ENCODE data around the gene CBX8. TPM values are rescaled to one million over a fixed set of nuclear protein-coding genes. Genes with fewer than 3 reads are reported as not detected.

CBX8 gene
- total RNA-seq, 2 experiments from 2014 or later: 4.5 to 4.6 TPM

DNA sequence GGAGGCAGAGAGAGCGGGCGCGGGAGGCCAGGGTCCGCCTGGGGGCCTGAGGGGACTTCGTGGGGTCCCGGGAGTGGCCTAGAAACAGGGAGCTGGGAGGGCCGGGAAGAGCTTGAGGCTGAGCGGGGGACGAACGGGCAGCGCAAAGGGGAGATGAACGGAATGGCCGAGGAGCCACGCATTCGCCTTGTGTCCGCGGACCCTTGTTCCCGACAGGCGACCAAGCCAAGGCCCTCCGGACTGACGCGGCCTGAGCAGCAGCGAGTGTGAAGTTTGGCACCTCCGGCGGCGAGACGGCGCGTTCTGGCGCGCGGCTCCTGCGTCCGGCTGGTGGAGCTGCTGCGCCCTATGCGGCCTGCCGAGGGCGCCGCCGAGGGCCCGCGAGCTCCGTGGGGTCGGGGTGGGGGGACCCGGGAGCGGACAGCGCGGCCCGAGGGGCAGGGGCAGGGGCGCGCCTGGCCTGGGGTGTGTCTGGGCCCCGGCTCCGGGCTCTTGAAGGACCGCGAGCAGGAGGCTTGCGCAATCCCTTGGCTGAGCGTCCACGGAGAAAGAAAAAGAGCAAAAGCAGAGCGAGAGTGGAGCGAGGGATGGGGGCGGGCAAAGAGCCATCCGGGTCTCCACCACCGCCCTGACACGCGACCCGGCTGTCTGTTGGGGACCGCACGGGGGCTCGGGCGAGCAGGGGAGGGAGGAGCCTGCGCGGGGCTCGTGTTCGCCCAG is 43.6 kb upstream of the CBX8 start:
- Mint-ChIP-seq H3K4me3 (peak overlapping the region; percentile 85), H3K27me3 (peaks cover 34% of the 10 kb centered on the region), H3K4me1 (ENCODE audit: low read depth) (peaks cover 41% of the 10 kb centered on the region), H3K9me3 (no peaks in the 10 kb centered on the region), H3K27ac (peak overlapping the region; percentile 38), H3K36me3 (no peaks in the 10 kb centered on the region)
- ChIA-PET POLR2A (interaction anchor here (0.6 to 3.2 kb wide), 4 partner anchors 28 to 96 kb away, joined by 3 to 19 read pairs (median 10); no protein-coding TSS in a partner anchor), CTCF (interaction anchor here (0.6 to 4.8 kb wide), 23 partner anchors 10 to 261 kb away, joined by 3 to 49 read pairs (median 5); partner anchors contain the start of genes CBX8 and GAA)
- intact Hi-C loops (cut with micrococcal nuclease): loop anchor here (10.0 kb wide), 1 partner anchor 84 kb away; no protein-coding TSS in a partner anchor
- peak; percentile 48 for DNase-seq

DNA sequence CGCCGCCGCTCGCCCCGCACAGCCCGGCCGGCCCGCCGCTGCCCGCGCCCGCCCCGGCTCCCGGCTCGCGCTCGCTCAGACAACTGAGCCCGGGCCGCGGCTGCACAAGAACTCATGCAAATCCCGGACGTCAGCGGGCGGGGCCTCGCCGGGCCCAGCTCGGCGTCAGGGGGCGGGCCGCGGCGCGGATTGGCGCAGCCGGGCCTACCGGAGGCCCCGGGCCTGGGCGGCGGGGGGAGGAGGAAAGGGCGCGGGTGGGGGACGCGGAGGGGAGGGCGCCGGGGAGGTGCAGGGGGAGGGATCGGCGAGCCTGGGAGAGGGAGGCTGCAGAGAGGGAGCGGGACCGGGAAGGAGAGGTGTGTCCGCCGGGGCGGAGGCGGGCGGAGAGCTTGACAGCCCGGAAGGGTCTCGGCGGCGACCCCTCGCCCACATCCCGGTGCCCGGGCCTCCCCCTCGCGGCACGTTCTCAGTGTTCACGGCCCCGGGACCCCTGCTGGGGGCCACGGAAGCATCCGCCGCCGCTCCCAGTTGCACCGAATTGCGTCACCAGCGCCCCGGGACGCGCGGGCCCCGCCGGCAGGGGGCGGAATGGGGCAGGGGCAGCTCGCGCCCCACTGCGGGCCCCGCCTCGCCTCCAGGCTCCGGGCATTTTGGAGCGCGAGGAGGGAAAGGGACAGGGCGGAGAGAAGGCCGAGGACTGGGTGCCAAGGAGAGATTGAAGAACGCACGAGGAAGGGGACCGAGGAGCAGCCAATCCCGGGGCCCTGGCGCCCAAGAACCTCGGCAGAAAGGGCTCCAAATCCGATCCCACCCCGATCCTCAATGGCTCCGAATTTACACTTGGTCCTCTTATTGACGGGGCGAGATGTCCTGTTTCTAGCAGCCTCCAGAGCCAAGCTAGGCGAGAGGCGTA is 42.7 kb upstream of the CBX8 start, which contains the start of gene CBX4:
Gene CBX4, minus strand, starts transcription at position 85 of the 913 bp plus-strand sequence. CDS start 189 bp downstream, outside the sequence.
- Mint-ChIP-seq H3K4me3 (peak within 1 kb of the TSS; percentile 85), H3K27ac (peak within 1 kb of the TSS; percentile 78), H3K4me1 (ENCODE audit: low read depth) (peaks cover 46% of the 10 kb centered on the region), H3K27me3 (peaks cover 31% of the 10 kb centered on the region), H3K36me3 (peaks cover 6% of the 10 kb centered on the region), H3K9me3 (no peaks in the 10 kb centered on the region)
- ChIA-PET CTCF (interaction anchor here (0.7 to 4.8 kb wide), 23 partner anchors 9 to 262 kb away, joined by 3 to 49 read pairs (median 5); partner anchors contain the start of genes CBX8 and GAA), POLR2A (interaction anchor here (0.6 to 3.2 kb wide), 10 partner anchors 12 to 95 kb away, joined by 3 to 23 read pairs (median 3); partner anchors contain the start of gene CBX8)
- intact Hi-C loops (cut with micrococcal nuclease): loop anchor here (1.0 to 10.0 kb wide), 5 partner anchors 29 to 157 kb away; partner anchors contain the start of gene CBX8
- peak; percentile 94 for DNase-seq

DNA sequence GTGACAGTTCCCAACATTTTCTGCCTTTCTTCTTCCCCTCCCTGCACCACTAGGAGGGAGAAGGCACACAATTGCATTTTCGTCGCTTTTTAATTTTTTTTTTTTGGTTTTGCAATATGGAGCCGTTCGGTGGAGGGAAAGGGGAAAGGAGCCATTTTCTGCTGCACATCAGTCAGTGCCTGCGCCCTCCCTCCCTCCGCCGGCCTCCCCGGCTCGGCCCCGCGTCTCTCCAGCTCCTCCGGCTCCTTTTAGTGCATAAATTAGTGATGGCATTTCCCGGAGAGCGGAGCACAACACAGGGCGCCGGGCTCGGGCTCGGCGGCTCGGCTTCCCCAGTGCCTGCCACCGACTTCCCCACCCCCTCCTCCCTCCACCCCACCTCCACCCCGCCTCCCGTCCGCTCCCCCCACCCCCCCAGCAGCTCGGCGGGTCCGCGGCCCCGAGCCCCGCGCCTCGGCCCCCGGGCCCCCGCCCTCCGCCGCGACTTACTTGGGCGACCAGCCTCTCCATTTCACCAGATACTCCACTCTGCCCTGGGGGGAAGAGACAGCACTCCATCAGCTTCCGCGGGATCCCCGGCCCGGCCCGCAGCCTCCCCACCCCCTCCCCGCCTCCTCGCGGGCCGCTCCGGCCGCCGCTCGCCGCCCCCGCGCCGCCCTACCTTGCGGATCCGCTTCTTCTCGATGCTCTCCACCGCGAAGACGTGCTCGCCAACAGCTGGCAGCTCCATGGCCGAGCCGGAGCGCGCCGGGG is 41.8 kb upstream of the CBX8 start:
- peak; percentile 72 for DNase-seq
- ChIA-PET POLR2A (interaction anchor here (0.9 to 3.2 kb wide), 8 partner anchors 8 to 41 kb away, joined by 3 to 23 read pairs (median 4); partner anchors contain the start of gene CBX8), CTCF (interaction anchor here (0.8 to 4.8 kb wide), 16 partner anchors 13 to 131 kb away, joined by 3 to 49 read pairs (median 6); partner anchors contain the start of gene CBX8)
- no peaks in the 10 kb centered on the region for H3K9me3 Mint-ChIP-seq
- peak overlapping the region; percentile 85 for H3K4me3 Mint-ChIP-seq
- H3K27me3 Mint-ChIP-seq: peaks cover 31% of the 10 kb centered on the region
- peaks cover 47% of the 10 kb centered on the region for H3K4me1 Mint-ChIP-seq (ENCODE audit: low read depth)
- intact Hi-C loops (cut with micrococcal nuclease): loop anchor here (1.0 to 5.0 kb wide), 4 partner anchors 28 to 158 kb away; partner anchors contain the start of gene CBX8
- peaks cover 9% of the 10 kb centered on the region for H3K36me3 Mint-ChIP-seq
- peak overlapping the region; percentile 78 for H3K27ac Mint-ChIP-seq

DNA sequence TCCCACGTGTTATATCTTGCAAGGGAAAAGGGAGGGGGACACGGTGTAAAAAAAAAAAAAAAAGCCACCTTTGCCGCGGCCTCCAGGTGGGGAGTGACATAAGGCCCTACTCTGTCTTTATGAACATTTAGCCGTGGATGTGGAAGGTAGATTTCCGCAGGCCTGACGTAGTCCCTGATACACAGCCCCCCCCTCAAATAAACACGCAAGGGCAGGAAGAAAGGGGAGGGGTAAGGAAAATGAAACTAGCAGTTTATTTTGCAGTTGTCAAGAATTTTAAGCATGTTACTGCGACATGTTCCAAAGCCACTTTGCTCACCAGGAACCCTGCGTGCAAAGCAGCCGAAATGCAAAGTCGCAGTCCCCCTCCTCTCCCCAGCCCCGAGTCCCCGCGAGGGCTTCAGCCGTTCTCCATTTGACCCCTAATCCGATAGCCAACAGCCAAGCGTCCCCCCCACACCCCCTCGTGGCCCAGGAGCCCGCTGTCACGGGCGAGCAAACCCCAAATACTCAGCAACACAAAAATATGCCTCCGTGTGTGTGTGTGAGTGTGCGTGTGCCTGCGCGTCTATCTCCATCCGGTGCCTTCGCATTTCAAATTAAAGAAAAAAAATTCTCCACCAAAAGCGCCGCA is 41.1 kb upstream of the CBX8 start:
- ChIA-PET CTCF (interaction anchor here (0.7 to 4.8 kb wide), 10 partner anchors 8 to 832 kb away, joined by 3 to 49 read pairs (median 4); partner anchors contain the start of gene GAA), POLR2A (interaction anchor here (0.6 to 3.2 kb wide), 6 partner anchors 7 to 1058 kb away, joined by 3 to 23 read pairs (median 10); partner anchors contain the start of gene CBX8)
- no peaks in the 10 kb centered on the region for H3K9me3 Mint-ChIP-seq
- H3K27ac Mint-ChIP-seq: peak overlapping the region; percentile 78
- peak overlapping the region; percentile 85 for H3K4me3 Mint-ChIP-seq
- H3K36me3 Mint-ChIP-seq: peaks cover 9% of the 10 kb centered on the region
- intact Hi-C loops (cut with micrococcal nuclease): loop anchor here (2.0 to 5.0 kb wide), 3 partner anchors 27 to 159 kb away; no protein-coding TSS in a partner anchor
- peak; percentile 41 for DNase-seq
- peaks cover 45% of the 10 kb centered on the region for H3K4me1 Mint-ChIP-seq (ENCODE audit: low read depth)
- H3K27me3 Mint-ChIP-seq: peaks cover 27% of the 10 kb centered on the region

DNA sequence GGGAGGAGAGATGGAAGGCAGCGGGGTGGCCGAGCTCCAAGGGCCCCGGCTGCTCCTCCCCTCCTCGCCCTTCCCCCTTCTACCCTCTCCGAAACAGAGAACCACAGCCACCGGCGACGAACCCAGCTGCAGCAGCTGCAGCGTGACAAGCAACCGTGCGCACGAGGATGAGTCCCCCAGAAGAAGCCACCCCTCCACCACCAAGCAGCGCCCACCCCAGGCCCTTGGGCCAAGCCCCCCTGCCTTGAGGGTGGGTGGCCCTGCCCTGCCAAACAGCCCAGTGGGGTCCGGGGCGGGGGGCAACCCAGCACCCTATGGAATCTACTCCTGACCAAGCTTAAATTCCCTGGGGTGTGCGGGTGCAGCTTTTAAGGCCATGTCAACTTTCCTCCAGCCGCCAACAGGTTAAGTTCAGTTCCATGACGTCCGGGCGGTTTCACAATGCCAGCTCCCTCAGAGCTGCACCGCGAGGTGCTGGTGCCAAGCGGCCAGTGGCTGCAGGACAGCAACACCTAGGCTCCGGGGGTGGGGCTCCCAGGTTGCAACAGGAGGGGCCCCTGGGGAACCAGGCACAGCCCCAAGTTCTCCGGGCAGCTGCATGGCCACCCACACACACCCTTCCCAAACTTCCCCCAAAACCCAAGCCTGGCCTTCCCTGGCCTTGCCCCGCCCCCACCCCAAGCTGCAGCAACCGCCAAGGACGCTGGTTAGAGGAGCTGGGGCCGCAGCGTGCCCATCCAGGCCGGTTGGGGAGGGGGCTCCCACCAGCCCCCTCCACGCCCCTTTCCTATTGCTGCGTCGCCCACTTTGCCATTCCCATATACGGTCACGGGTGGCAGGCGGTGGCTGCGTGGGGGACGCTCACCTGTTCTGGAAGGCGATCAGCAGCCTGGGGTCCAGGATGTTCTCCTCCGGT is 40.4 kb upstream of the CBX8 start:
- Mint-ChIP-seq H3K9me3 (no peaks in the 10 kb centered on the region), H3K4me1 (ENCODE audit: low read depth) (peaks cover 39% of the 10 kb centered on the region), H3K4me3 (peak overlapping the region; percentile 85), H3K27me3 (peaks cover 19% of the 10 kb centered on the region), H3K36me3 (peaks cover 9% of the 10 kb centered on the region), H3K27ac (no peak overlapping the region)
- peak; percentile 81 for DNase-seq
- ChIA-PET CTCF (interaction anchor here (0.7 to 3.3 kb wide), 13 partner anchors 9 to 831 kb away, joined by 3 to 24 read pairs (median 3); partner anchors contain the start of genes CBX8 and GAA), POLR2A (interaction anchor here (0.6 to 1.2 kb wide), 3 partner anchors 32 to 1058 kb away, joined by 3 to 5 read pairs (median 3); partner anchors contain the start of gene CBX8)
- intact Hi-C loops (cut with micrococcal nuclease): loop anchor here (5.0 kb wide), 1 partner anchor 90 kb away; no protein-coding TSS in a partner anchor

DNA sequence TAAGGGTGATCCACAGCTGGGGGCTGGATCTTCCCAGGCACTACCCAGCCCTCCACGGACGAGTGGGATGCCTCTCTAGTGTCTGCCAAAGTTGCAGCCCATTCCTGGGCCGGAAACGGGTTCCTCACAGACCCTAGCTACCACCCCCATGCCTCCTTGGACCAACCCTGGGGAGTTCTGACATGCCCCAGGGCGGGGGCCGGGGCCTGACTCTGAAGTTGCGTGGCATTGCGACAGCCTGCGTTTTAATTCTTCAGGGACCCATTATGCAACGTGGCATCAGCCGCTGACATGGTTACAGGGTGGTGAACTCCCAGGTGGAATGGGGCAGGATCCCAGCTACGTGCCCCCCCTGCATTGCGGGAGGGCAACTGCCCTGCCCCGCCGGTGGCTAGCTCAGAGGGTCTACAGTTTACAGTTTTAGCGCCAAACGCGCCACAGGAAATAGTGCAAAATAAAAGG is 39.7 kb upstream of the CBX8 start:
- no peak for DNase-seq
- intact Hi-C loops (cut with micrococcal nuclease): loop anchor here (5.0 kb wide), 1 partner anchor 89 kb away; no protein-coding TSS in a partner anchor
- Mint-ChIP-seq H3K27ac (no peak overlapping the region), H3K9me3 (no peaks in the 10 kb centered on the region), H3K27me3 (peaks cover 16% of the 10 kb centered on the region), H3K36me3 (peaks cover 9% of the 10 kb centered on the region), H3K4me3 (no peak overlapping the region), H3K4me1 (ENCODE audit: low read depth) (peaks cover 36% of the 10 kb centered on the region)
- CTCF ChIA-PET: interaction anchor here (0.9 to 3.3 kb wide), 12 partner anchors 9 to 265 kb away, joined by 3 to 24 read pairs (median 3); partner anchors contain the start of genes CBX8 and GAA
- POLR2A ChIA-PET: interaction anchor here (1.0 to 1.2 kb wide), 2 partner anchors 32 to 40 kb away, joined by 3 to 5 read pairs; partner anchors contain the start of gene CBX8

DNA sequence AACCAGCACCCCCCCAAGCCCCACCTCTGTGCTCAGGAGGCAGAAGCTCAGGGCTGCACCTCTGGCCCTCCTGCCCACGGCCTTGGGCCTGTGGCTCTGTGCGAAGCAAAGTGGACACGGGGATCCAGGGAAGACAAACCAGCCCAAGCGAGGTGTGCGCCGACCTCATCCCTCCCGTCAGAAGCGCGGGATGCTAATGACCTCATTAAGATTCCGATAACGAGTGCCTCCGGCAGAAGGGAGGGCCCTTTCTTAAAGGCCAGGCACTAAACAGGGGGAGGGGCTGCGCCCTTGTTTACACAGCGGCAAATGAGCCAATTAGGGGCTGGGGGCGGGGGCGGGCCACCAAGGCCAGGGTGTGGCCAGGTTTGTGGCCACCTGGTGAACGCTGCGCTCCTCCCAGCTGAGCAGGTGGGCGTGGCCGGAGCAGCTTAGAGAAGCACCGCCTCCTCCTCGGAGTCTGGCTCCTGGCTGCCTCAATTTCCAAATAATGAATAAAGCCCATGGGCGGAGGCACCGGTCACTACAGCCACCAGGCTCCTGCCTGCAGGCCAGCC is 39.2 kb upstream of the CBX8 start:
- Mint-ChIP-seq H3K4me1 (ENCODE audit: low read depth) (peaks cover 36% of the 10 kb centered on the region), H3K27me3 (peaks cover 11% of the 10 kb centered on the region), H3K4me3 (no peak overlapping the region), H3K36me3 (peaks cover 9% of the 10 kb centered on the region), H3K27ac (no peak overlapping the region), H3K9me3 (no peaks in the 10 kb centered on the region)
- intact Hi-C loops (cut with micrococcal nuclease): loop anchor here (5.0 kb wide), 1 partner anchor 89 kb away; no protein-coding TSS in a partner anchor
- POLR2A ChIA-PET: interaction anchor here (1.2 kb wide), 1 partner anchor 31 kb away, joined by 5 read pairs; no protein-coding TSS in a partner anchor
- CTCF ChIA-PET: interaction anchor here (0.9 to 3.3 kb wide), 14 partner anchors 8 to 161 kb away, joined by 3 to 24 read pairs (median 4); partner anchors contain the start of gene CBX8
- DNase-seq: no peak

DNA sequence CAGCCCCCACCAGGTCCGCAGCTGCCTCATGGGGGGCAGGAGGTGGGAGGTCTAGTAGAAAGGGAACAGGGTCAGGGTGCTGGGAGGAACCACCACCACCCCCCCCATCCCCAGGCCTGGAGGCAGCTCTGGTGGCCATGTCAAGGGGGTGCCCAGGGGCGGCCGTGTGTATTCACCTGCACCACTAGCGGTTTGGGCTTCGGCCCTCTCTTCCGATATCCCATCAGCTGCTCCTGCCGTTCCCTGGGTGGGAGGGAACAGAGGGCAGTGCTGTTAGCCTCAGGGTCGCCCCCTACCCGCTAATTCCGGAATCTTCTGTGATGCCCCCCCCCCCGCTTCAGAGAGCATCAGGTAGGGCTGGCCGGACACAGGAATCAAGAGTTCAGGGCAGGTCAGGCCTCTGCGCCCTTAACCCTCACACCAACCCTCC is 38.6 kb upstream of the CBX8 start:
- intact Hi-C loops (cut with micrococcal nuclease): loop anchor here (5.0 kb wide), 1 partner anchor 88 kb away; no protein-coding TSS in a partner anchor
- no peak overlapping the region for H3K27ac Mint-ChIP-seq

More for the DNA sequence above, 38.6 kb upstream of the CBX8 start:
- Mint-ChIP-seq H3K27me3 (peaks cover 6% of the 10 kb centered on the region), H3K4me1 (ENCODE audit: low read depth) (peaks cover 34% of the 10 kb centered on the region), H3K9me3 (no peaks in the 10 kb centered on the region), H3K36me3 (peaks cover 9% of the 10 kb centered on the region), H3K4me3 (no peak overlapping the region)
- no peak for DNase-seq
- POLR2A ChIA-PET: no interaction called here
- CTCF ChIA-PET: interaction anchor here (0.5 to 3.3 kb wide), 19 partner anchors 9 to 1459 kb away, joined by 3 to 24 read pairs (median 5); partner anchors contain the start of gene CBX8

All from activated CD4-positive, alpha-beta memory T cell treated with anti-CD3 and anti-CD28 coated beads for 36 hours (primary cell).